GM21619 (cell line): ENCODE measurements around the gene P4HB.

Experiments
- ATAC-seq: cut with Tn5 transposase; IDR thresholded peaks from one replicate; pipeline ENCODE4 v1.9.1; 2021; ENCODE audit not compliant: unreplicated experiment

The P4HB gene

GRCh38 chr17:81859906-81860755 is at the start of gene P4HB:
TSS of gene P4HB (minus strand) at chr17:81860535. CDS start at chr17:81860471, 64 bp downstream.
- peak; percentile 3 for ATAC-seq

GRCh38 chr17:81909231-81909630 is 48.9 kb upstream of the P4HB start:
- no peak for ATAC-seq

DNA sequence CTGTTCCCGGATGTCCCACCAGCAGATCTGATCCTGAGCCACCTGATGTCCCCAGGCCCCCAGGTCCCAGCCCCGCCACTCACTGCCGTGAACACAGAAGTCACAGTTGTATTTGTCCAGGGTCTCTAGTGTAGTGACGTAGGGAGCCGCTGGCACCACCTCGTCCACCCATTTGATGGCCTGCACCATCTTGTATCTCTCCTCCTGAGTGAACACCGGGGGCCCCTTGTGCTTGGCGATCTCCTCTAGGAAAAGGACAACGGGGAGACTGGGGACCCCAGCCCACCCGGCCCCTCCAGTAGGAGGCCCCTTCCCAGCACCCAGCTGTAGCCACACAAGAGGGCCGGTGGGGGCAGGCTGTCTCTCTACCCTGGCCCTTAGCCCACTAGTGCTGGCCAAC is 48.5 kb upstream of the P4HB start:
- no peak for ATAC-seq

DNA sequence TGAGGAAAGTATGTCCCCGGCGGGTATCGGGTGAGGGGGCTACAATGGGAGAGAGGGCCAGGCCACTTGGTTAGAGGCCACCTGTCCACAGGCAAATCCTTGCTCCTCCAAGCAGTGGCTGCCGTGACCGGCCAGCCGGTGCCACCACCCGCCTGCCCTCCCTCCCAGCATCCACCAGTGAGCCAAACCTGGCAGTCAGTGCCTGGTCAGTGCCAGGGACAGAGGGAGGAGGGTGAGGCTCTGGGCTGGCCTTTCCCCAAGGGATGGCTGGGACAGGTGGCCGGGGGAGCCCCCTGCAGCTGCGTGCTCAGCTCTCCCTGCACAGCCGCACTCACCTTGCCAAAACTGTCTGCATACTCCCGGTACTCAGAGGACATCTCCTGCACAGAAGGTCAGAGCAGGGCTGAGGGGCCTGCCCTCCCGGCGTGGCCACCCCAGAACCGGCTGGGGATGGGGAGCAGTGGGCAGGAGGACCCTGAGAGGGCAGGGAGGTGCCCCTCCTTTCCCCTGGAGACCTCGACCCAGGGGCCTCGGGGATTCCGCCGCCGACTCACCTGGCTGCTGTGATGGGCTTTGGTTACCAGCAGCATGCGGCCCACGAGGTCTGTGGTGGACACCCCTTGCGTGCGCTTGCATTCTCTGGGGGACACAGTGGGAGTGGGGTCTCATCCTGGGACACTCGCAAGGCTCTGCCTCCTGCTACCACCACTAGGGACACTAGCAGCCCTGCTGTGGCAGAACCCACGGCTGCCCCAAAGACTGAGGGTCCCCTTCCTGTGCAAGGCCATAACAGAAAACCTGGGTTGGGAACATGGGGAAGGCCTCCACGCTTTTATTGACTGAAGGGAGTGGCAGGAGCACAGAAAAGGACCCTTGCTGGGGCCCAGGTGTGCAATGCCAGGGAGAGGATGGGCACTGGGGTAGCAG is 47.1 kb upstream of the P4HB start:
- no peak for ATAC-seq

- no peak for ATAC-seq
Observed at GRCh38 chr17:81906476-81907218, 46.3 kb upstream of the P4HB start.

DNA sequence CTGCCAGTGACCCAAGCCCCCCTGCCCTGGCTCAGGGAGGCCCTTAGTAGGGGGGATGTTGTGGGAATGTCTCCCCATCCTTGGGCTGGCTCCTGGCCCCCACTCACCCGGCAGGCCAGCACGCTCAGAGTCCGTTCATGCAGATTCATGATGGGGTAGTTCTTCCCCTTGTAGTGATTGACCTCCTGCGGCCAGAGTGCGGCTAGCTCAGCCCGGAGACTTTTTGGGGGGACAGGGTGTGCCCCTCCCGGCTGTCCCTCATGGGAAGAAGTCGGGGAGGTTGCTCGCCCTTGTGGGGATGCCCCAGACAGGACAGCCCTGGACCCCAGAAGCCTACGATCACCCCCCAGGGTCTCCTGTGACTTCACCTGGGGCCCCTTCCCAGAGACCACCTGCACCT is 45.7 kb upstream of the P4HB start:
- ATAC-seq = no peak

DNA sequence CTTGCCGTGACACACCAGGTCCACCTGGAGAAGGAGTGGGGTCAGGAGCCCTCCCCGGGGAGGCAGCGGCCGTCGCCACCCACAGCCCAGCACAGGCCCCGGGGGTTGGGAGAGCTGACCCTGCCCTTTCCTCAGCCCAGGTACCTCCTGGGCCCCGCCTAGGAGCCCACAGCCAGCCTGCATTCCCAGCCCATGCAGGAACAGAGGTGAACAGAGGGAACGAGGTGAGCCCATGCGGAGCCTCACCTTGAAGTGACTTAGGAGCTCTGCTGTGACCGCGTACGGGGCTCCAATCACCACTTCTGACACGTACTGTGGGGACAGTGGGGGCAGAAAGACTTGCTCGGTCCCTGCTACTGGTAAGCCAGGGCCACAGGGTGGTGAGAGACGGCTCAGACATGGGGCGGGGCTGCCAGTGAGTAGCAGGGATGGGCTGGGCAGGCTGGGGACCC is 45.1 kb upstream of the P4HB start:
- ATAC-seq = no peak

GRCh38 chr17:81904600-81905423 is 44.5 kb upstream of the P4HB start:
- ATAC-seq = no peak

- no peak for ATAC-seq
Observed at GRCh38 chr17:81903896-81904599, 43.7 kb upstream of the P4HB start.

- ATAC-seq = no peak
Observed at GRCh38 chr17:81903415-81903831, 43.1 kb upstream of the P4HB start.

- ATAC-seq = no peak
Observed at GRCh38 chr17:81902653-81903414, 42.5 kb upstream of the P4HB start.

DNA sequence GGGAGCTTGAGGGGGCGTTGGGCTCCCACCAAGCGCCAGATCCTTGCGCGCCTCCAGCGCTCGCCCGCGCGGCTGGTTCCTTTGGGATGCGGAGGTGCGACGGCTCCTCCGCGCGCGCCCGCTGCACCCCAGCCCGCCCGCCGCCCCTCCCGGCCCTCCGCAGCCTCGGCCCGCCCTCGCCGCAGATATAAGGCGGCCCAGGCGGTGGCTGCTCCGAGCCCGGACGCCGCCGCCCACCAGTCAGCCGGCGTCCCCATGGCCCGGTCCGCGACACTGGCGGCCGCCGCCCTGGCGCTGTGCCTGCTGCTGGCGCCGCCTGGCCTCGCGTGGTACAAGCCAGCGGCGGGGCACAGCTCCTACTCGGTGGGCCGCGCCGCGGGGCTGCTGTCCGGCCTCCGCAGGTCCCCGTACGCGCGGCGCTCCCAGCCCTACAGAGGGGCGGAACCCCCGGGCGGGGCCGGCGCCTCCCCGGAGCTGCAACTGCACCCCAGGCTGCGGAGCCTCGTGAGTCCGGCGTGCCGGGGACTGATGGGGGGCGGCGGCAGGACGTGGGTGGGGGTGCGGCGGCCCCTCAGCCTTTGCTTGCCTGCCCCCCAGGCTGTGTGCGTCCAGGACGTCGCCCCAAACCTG is 41.8 kb upstream of the P4HB start, which contains the start of gene NPB:
Gene NPB (plus strand): TSS at position 216 of the 630 bp plus-strand sequence. CDS start 40 bp downstream, at position 256.
- no peak for ATAC-seq

GRCh38 chr17:81901167-81902022 is 41.1 kb upstream of the P4HB start:
- ATAC-seq = no peak

DNA sequence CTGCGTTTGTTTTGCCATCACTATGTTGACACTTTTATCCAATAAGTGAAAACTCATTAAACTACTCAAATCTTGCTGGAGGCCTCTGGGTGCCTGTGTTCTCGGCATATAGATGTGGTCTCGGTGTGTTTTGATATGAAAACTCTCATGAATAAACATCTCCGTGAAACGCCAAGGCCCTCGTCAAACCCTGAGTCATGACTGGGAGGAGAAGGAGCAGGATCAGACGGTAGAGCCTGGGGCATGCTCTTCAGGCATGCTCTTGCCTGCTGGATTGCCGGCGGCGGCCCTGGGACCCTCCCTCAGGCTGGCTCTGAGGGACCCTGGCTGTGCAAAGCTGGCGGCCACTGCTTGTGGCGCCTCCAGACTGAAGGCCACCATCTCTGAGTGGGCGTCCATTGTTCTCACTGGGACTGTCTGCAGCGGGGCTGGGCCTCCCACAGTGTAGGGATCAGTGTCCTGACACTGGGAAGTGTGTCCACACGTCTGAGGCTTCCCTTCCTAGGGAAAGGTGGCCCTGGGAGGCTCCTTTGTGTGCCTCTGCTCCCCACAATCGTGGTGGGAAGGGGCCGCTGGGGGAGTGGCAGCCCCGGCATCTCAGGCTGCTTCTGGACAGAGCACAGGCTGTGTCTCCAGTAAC is 40.0 kb upstream of the P4HB start:
- no peak for ATAC-seq

GRCh38 chr17:81899514-81900166 is 39.3 kb upstream of the P4HB start:
- ATAC-seq = no peak

DNA sequence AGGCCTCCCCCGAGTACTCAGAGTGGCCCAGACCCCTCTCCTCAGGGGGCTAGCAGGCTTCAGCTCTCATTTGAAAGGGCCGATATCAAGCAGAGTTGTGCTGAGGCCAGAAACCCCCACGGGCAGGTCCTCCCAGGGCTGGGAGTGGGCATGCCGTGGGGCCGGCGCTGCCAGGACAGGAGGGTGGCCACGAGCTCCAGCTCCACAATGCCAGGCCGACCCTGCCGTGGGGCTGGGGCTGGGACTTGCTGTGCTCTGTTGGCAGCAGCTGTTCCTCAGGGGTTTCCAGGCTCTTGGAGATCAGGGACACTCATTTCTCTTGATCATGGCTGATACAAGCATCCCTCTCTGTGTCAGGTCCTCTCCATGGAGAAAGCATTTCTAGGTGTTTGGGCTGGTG is 38.5 kb upstream of the P4HB start:
- no peak for ATAC-seq
